ENCODE data around the gene ARHGAP24. TPM values are rescaled to one million over a fixed set of nuclear protein-coding genes. Genes with fewer than 3 reads are reported as not detected.

Gene ARHGAP24
- total and polyA plus RNA-seq, 4 donors = 16.1 to 40.5 (median 24.4) TPM

- no peaks in the 10 kb centered on the region for H3K27me3 ChIP-seq (ENCODE audit: control insufficient read depth, insufficient read depth, low read length)
- no peaks in the 10 kb centered on the region for H3K4me1 ChIP-seq (ENCODE audit: control insufficient read depth, insufficient read depth, low read length)
- H3K36me3 ChIP-seq (ENCODE audit: control insufficient read depth, insufficient read depth, low read length) = no peaks in the 10 kb centered on the region
- H3K4me3 ChIP-seq (ENCODE audit: low read depth, low read length) = no peak overlapping the region
- DNase-seq (ENCODE audit: low read depth in 4 of 6, low spot score in 6 of 6) = no peak
- H3K27ac ChIP-seq (ENCODE audit: low read depth, low read length) = no peak overlapping the region
- WGBS (ENCODE audit: insufficient coverage) = no CpG with 5 or more reads among the region's 3 CpGs
- H3K9me3 ChIP-seq (ENCODE audit: control insufficient read depth, insufficient read depth, low read length) = no peaks in the 10 kb centered on the region
These were observed 318.3 kb downstream of the ARHGAP24 start for GRCh38 chr4:85793233-85793585.

GRCh38 chr4:85798012-85798770 is 323.2 kb downstream of the ARHGAP24 start:
- Histone ChIP-seq H3K36me3 (ENCODE audit: control insufficient read depth, insufficient read depth, low read length) (no peaks in the 10 kb centered on the region), H3K27me3 (ENCODE audit: control insufficient read depth, insufficient read depth, low read length) (no peaks in the 10 kb centered on the region), H3K4me1 (ENCODE audit: control insufficient read depth, insufficient read depth, low read length) (no peaks in the 10 kb centered on the region), H3K4me3 (ENCODE audit: low read depth, low read length) (no peak overlapping the region), H3K9me3 (ENCODE audit: control insufficient read depth, insufficient read depth, low read length) (no peaks in the 10 kb centered on the region), H3K27ac (ENCODE audit: low read depth, low read length) (no peak overlapping the region)
- WGBS (ENCODE audit: insufficient coverage) = no CpG with 5 or more reads among the region's 2 CpGs
- no peak for DNase-seq (ENCODE audit: low read depth in 4 of 6, low spot score in 6 of 6)

GRCh38 chr4:85803856-85804255 is 328.9 kb downstream of the ARHGAP24 start:
- 83% methylated on average over 1 of the region's 4 CpGs for WGBS (ENCODE audit: insufficient coverage)
- H3K27ac ChIP-seq (ENCODE audit: low read depth, low read length) = no peak overlapping the region
- H3K36me3 ChIP-seq (ENCODE audit: control insufficient read depth, insufficient read depth, low read length) = no peaks in the 10 kb centered on the region
- no peak for DNase-seq (ENCODE audit: low read depth in 4 of 6, low spot score in 6 of 6)
- no peaks in the 10 kb centered on the region for H3K4me1 ChIP-seq (ENCODE audit: control insufficient read depth, insufficient read depth, low read length)
- no peak overlapping the region for H3K4me3 ChIP-seq (ENCODE audit: low read depth, low read length)
- no peaks in the 10 kb centered on the region for H3K9me3 ChIP-seq (ENCODE audit: control insufficient read depth, insufficient read depth, low read length)
- H3K27me3 ChIP-seq (ENCODE audit: control insufficient read depth, insufficient read depth, low read length) = no peaks in the 10 kb centered on the region

GRCh38 chr4:85805891-85806290 is 330.9 kb downstream of the ARHGAP24 start:
- Histone ChIP-seq H3K36me3 (ENCODE audit: control insufficient read depth, insufficient read depth, low read length) (no peaks in the 10 kb centered on the region), H3K4me1 (ENCODE audit: control insufficient read depth, insufficient read depth, low read length) (no peaks in the 10 kb centered on the region), H3K4me3 (ENCODE audit: low read depth, low read length) (no peak overlapping the region), H3K9me3 (ENCODE audit: control insufficient read depth, insufficient read depth, low read length) (no peaks in the 10 kb centered on the region), H3K27me3 (ENCODE audit: control insufficient read depth, insufficient read depth, low read length) (no peaks in the 10 kb centered on the region), H3K27ac (ENCODE audit: low read depth, low read length) (no peak overlapping the region)
- no CpG with 5 or more reads among the region's 1 CpG for WGBS (ENCODE audit: insufficient coverage)
- DNase-seq (ENCODE audit: low read depth in 4 of 6, low spot score in 6 of 6) = no peak

- no peak for DNase-seq (ENCODE audit: low read depth in 4 of 6, low spot score in 6 of 6)
- H3K27ac ChIP-seq (ENCODE audit: low read depth, low read length) = no peak overlapping the region
- no peaks in the 10 kb centered on the region for H3K9me3 ChIP-seq (ENCODE audit: control insufficient read depth, insufficient read depth, low read length)
- no peaks in the 10 kb centered on the region for H3K27me3 ChIP-seq (ENCODE audit: control insufficient read depth, insufficient read depth, low read length)
- no peaks in the 10 kb centered on the region for H3K4me1 ChIP-seq (ENCODE audit: control insufficient read depth, insufficient read depth, low read length)
- H3K4me3 ChIP-seq (ENCODE audit: low read depth, low read length) = no peak overlapping the region
- no peaks in the 10 kb centered on the region for H3K36me3 ChIP-seq (ENCODE audit: control insufficient read depth, insufficient read depth, low read length)
These were observed 331.4 kb downstream of the ARHGAP24 start for GRCh38 chr4:85806334-85806733.

- no peaks in the 10 kb centered on the region for H3K9me3 ChIP-seq (ENCODE audit: control insufficient read depth, insufficient read depth, low read length)
- H3K4me3 ChIP-seq (ENCODE audit: low read depth, low read length) = no peak overlapping the region
- no peaks in the 10 kb centered on the region for H3K36me3 ChIP-seq (ENCODE audit: control insufficient read depth, insufficient read depth, low read length)
- H3K27me3 ChIP-seq (ENCODE audit: control insufficient read depth, insufficient read depth, low read length) = no peaks in the 10 kb centered on the region
- H3K27ac ChIP-seq (ENCODE audit: low read depth, low read length) = no peak overlapping the region
- H3K4me1 ChIP-seq (ENCODE audit: control insufficient read depth, insufficient read depth, low read length) = no peaks in the 10 kb centered on the region
- peak in 1 of 6 donors; percentile 28 for DNase-seq (ENCODE audit: low read depth in 4 of 6, low spot score in 6 of 6)
- WGBS (ENCODE audit: insufficient coverage) = 80% methylated on average over 2 of the region's 3 CpGs
These were observed 332.4 kb downstream of the ARHGAP24 start for GRCh38 chr4:85807247-85807950.

- no peaks in the 10 kb centered on the region for H3K9me3 ChIP-seq (ENCODE audit: control insufficient read depth, insufficient read depth, low read length)
- no CpG with 5 or more reads among the region's 2 CpGs for WGBS (ENCODE audit: insufficient coverage)
- H3K4me1 ChIP-seq (ENCODE audit: control insufficient read depth, insufficient read depth, low read length) = no peaks in the 10 kb centered on the region
- H3K27ac ChIP-seq (ENCODE audit: low read depth, low read length) = no peak overlapping the region
- no peaks in the 10 kb centered on the region for H3K36me3 ChIP-seq (ENCODE audit: control insufficient read depth, insufficient read depth, low read length)
- H3K27me3 ChIP-seq (ENCODE audit: control insufficient read depth, insufficient read depth, low read length) = no peaks in the 10 kb centered on the region
- DNase-seq (ENCODE audit: low read depth in 4 of 6, low spot score in 6 of 6) = no peak
- no peak overlapping the region for H3K4me3 ChIP-seq (ENCODE audit: low read depth, low read length)
These were observed 333.2 kb downstream of the ARHGAP24 start for GRCh38 chr4:85808104-85808503.

GRCh38 chr4:85808864-85809263 is 333.9 kb downstream of the ARHGAP24 start:
- Histone ChIP-seq H3K4me3 (ENCODE audit: low read depth, low read length) (no peak overlapping the region), H3K4me1 (ENCODE audit: control insufficient read depth, insufficient read depth, low read length) (no peaks in the 10 kb centered on the region), H3K27me3 (ENCODE audit: control insufficient read depth, insufficient read depth, low read length) (no peaks in the 10 kb centered on the region), H3K36me3 (ENCODE audit: control insufficient read depth, insufficient read depth, low read length) (no peaks in the 10 kb centered on the region), H3K9me3 (ENCODE audit: control insufficient read depth, insufficient read depth, low read length) (no peaks in the 10 kb centered on the region), H3K27ac (ENCODE audit: low read depth, low read length) (no peak overlapping the region)
- DNase-seq (ENCODE audit: low read depth in 4 of 6, low spot score in 6 of 6) = no peak

GRCh38 chr4:85812776-85813175 is 337.8 kb downstream of the ARHGAP24 start:
- no CpG with 5 or more reads among the region's 4 CpGs for whole genome bisulfite sequencing (ENCODE audit: insufficient coverage)
- no peaks in the 10 kb centered on the region for H3K9me3 ChIP-seq (ENCODE audit: control insufficient read depth, insufficient read depth, low read length)
- no peaks in the 10 kb centered on the region for H3K27me3 ChIP-seq (ENCODE audit: control insufficient read depth, insufficient read depth, low read length)
- H3K4me1 ChIP-seq (ENCODE audit: control insufficient read depth, insufficient read depth, low read length) = no peaks in the 10 kb centered on the region
- DNase-seq (ENCODE audit: low read depth in 4 of 6, low spot score in 6 of 6) = no peak
- no peak overlapping the region for H3K4me3 ChIP-seq (ENCODE audit: low read depth, low read length)
- H3K36me3 ChIP-seq (ENCODE audit: control insufficient read depth, insufficient read depth, low read length) = no peaks in the 10 kb centered on the region
- no peak overlapping the region for H3K27ac ChIP-seq (ENCODE audit: low read depth, low read length)

- DNase-seq (ENCODE audit: low read depth in 4 of 6, low spot score in 6 of 6) = no peak
- Histone ChIP-seq H3K36me3 (ENCODE audit: control insufficient read depth, insufficient read depth, low read length) (no peaks in the 10 kb centered on the region), H3K27me3 (ENCODE audit: control insufficient read depth, insufficient read depth, low read length) (no peaks in the 10 kb centered on the region), H3K4me3 (ENCODE audit: low read depth, low read length) (no peak overlapping the region), H3K9me3 (ENCODE audit: control insufficient read depth, insufficient read depth, low read length) (no peaks in the 10 kb centered on the region), H3K27ac (ENCODE audit: low read depth, low read length) (no peak overlapping the region), H3K4me1 (ENCODE audit: control insufficient read depth, insufficient read depth, low read length) (no peaks in the 10 kb centered on the region)
- WGBS (ENCODE audit: insufficient coverage) = no CpG with 5 or more reads among the region's 7 CpGs
These were observed 341.0 kb downstream of the ARHGAP24 start for GRCh38 chr4:85815796-85816459.
